GM19467 (cell line): ENCODE results near the gene MAN2B1.
A peak's percentile ranks its signal among the peaks of the same experiment; 100 is the strongest.
"Not testable (repeated sequence)": the region's sequence is repeated elsewhere in the genome, so short reads cannot be mapped to it uniquely, and the experiment has no call there.

Source experiments
- ATAC-seq: cut with Tn5 transposase; IDR thresholded peaks from one replicate; pipeline ENCODE4 v1.9.1; 2021; ENCODE audit warnings: mild to moderate bottlenecking, moderate library complexity; ENCODE audit not compliant: unreplicated experiment

The MAN2B1 gene

DNA sequence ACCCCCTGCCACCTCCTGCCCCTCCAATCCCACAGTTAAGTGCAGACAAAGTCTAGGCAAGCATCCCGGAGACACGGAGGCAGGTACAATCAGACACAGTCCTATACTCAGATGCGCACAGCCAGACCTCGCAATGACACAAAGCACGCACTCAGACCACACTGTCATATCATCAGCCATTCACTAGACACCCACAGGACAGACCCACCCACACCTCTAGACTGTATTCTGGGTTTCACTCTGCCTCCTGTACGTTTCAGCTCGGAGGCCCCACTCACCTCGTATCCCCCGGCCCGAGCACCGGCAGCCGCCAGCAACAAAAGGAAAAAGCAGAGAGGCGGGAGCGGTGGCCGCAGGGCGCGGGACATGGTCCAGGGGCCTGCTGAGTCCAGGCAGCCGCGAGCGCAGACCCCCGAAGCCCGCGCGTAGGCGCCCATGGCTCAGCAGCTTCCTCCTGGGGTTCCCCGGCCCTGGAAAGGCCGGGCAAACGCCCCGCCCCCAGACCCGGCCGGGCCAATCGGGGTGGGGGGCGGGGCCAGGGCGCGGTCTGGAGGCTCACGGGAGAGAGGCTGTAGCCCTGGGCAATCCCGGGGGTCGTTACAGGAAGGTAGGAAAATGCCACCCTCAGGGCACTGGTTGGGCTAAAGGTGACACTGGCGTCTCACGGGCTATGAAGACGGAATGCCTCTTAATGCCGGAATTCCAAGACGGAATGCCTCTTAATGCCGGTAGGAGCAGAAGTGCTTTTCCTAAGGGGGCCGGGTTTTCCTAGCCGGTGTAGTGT, at the start of gene MAN2B1, which contains the start of gene WDR83:
MAN2B1 (minus strand) TSS at position 478 of the 784 bp plus-strand sequence; CDS start at position 437, 41 bp downstream.
WDR83 (plus strand) TSS at position 543 of the 784 bp plus-strand sequence. CDS start 2,984 bp downstream, outside the sequence.
- ATAC-seq, result peak; percentile 41

DNA sequence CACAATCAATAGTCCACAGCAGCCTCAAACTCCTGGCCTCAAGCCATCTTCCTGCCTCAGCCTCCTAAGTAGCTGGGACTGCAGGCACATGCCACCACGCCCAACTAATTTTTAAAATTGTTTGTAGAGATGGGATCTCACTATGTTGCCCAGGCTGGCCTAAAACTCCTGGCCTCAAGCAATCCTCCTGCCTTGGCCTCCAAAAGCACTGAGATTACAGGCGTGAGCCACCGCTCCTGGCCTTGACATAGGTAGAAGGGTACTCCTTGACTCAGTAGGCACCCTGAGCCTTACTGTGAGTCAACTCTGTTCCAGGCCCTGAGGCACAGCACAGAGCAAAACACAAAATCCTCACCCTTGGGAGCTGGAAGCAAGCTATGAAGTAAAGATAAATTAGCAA, 49.4 kb upstream of the MAN2B1 start:
- no peak for ATAC-seq

DNA sequence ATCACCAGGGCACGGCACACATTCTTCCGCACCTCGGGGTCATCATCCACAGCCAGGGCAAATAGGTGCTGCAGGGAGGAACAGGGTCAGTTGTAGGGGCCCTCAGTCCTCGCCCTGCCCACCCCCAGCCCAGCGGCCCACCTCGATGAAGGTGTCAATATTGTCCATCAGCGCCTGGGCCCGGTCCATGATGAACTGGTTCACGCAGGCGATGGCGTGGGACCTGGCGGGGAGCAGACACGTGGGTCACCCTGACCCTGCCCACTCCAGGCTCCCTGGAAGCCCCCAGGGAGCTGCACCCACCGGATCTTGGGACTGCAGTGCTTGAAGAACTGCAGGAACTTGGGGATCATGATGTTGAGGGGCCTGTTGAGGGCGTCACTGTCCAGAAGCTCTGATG, 48.6 kb upstream of the MAN2B1 start:
- no peak for ATAC-seq

DNA sequence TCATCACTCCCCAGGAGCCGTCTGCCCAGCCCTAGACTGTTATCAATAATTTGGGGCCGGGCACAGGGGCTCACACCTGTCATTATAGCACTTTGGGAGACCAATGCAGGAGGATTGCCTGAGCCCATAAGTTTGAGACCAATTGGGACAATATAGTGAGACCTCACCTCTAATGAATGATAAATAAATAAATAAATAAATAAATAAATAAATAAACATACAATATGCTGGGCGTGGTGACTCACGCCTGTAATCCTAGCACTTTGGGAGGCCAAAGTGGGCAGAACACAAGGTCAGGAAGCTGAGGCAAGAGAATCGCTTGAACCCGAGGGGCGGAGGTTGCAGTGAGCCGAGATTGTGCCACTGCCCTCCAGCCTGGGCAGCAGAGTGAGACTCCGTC, 46.8 kb upstream of the MAN2B1 start:
- ATAC-seq, result not testable (repeated sequence)

DNA sequence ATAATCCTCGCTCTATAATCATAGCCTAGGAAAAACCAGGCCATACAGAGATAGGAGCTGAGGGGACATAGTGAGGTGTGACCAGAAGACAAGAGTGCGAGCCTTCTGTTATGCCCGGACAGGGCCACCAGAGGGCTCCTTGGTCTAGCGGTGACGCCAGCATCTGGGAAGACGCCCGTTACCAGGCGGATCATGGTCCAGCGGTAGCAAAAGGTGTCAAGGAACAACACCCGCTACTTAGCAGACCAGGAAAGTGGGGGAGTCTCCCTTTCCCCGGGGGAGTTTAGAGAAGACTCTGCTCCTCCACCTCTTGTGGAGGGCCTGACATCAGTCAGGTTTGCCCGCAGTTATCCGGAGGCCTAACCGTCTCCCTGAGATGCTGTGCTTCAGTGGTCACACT, 45.5 kb upstream of the MAN2B1 start:
- not testable (repeated sequence) for ATAC-seq

DNA sequence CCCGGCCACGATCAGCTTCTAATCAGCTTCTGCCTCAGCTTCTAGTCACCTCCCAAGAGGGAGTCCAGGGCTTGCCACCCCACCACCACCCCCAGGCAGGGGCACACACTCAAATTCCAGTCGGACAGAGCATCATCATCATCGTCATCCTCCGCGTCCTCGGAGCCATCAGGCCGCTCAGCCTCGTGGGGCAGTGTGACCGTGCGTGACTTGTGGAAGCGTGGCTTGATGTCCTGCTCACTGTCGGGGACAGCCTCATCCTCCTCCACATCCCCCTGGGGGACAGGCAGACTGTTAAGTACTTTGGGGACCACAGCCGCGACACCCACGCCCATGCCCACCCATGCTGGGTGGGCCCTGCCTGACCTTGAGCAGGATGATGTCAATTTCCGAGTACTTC, 44.6 kb upstream of the MAN2B1 start:
- no peak for ATAC-seq

DNA sequence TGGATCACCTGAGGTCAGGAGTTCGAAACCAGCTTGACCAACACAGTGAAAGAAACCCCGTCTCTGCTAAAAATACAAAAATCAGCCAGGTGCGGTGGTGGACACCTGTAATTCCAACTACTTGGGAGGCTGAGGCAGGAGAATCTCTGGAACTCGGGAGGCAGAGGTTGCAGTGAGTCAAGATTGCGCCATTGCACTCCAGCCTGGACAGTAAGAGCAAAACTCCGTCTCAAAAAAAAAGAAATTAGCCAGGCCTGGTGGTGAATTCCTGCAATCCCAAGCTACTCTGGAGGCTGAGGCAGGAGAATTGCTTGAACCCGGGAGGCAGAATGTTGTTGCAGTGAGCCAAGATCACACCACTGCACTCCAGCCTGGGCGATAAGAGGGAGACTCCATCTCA, 42.1 kb upstream of the MAN2B1 start:
- ATAC-seq, result no peak

DNA sequence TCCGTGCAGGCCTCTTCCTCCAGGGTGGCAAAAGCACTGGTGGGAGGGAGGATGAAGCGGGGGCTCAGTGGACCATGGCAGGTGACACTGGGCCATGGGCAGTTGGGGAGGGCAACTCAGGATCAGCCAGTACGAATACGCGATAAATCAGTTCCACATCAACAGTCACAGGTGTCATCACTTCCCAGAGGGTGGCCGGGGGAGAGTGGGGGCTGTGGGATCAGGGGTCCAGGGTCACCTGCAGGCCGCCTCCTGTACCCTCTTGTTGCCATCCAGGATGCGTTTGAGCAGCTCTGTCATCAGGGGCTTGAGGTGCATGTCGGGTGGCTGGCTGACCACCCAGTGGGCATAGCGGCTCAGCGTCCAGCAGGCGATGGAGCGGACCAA, 39.8 kb upstream of the MAN2B1 start:
- ATAC-seq, result no peak

DNA sequence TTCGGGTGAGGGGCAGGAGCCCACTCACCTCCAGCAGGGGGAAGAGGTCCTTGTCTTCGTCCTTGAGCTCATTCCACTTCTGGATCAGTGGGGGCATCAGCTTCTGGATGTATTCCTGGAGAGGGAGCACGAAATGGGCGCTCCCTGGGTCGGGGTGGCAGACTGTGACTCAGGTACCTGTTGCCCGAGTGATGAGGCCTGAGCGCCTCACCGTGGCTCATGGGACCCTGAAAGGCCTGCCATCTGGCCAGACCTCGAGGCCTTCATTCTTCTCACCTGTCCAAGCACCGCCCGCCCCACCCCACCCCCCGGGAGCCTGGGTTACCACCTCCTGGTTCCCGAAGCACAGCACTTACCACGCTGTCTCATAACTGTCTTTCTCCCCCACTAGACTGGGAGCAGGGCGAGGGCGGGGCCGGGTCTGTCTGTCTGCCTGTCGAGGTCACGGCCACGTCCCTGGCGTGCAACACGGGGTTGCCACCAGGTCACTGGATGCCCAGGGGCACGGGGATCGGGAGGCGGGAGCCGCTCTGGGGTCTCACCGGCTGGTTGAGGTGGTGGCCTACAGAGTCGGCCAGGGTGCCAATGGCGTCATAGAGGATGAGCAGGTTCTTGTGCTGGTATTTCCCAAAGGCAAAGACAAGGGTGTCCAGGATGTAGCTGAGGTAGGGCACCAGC, 39.3 kb upstream of the MAN2B1 start:
- ATAC-seq, result no peak

DNA sequence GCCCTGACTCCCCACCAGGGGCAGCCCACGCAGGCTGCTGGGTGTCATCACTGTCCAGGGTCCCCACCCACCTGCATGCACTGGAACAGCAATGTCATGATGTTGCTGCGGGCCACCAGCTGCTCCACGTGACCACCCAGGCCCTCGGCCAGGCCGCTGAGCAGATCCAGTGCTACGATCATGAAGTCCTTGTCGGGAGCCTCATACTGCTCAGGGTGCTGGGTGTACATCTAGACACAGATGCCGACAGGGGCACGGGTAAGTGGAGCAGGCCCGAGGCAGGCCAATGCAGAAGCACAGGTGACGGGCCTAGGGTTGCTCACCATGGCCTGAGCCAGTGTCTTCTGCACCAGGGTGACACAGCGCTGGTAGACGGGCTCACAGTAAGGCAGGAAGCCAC, 38.6 kb upstream of the MAN2B1 start:
- no peak for ATAC-seq

DNA sequence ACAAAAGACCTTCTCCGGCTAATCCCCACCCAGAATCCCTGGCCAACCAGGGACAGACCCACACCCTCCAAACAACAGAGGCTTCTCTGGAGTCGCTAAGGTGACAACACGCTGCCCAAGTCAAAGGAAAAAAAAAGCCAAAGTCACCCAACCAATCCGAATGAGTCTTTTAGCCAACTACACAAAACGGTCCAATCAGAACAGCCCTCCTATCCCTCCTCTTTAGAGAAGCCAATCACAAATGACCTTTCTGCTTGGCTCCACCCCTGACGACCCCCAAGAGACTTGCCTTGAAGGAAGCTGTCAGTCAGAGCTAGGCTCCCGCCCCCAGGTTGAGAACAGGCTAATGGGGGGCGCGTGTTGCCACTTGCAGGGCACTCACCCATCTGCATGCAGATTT, 36.5 kb upstream of the MAN2B1 start:
- ATAC-seq, result no peak

DNA sequence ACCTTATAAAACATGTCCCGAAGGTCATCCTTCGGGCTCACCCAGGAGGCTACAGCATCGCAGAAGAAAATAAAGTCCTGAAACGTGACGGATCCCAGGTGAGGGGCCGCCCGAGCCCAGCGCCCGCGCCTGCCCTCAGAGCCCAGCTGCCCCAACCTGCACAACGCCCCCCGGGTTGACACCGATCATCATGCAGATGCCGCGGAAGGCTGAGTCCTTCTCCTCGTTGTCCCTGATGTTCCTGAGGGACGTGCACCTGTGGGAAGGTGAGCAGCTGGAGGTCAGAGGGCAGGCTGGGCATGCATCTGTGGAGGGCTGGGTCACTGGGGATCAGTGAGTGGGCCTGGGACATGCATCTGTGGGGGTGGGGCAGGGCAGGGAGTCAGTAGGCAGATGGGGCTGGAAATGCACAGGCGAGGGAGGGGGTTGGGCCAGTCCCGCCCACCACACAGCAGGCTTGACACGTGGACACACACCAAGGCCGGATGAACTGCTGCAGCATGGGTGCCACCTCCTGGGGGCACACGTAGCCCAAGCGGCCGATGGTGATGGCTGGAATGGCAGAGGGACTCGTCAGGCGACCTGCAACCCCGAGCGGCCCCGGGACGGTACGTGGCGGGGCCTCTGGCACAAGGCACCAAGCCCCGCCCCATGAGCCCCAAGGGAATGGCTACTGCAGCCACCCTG, 35.2 kb upstream of the MAN2B1 start:
- no peak for ATAC-seq

DNA sequence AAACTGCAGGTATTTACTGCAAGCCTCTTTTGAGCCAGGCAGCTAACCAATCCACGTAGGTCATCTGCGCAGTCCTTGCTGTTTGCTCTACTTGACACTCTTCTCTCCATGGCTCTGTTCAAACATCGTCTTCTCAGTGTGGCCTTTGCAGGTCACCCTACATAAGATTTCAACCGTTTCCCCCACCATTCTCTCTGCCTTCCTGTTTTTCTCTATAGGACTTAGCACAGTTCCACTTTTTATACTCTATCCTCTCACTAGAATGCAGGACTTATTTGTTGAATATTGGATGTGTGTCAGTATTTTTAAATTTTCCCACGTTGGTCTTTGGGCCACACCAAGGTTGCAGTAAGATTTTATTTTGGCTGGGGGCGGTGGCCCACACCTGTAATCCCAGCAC, 31.6 kb upstream of the MAN2B1 start:
- no peak for ATAC-seq

DNA sequence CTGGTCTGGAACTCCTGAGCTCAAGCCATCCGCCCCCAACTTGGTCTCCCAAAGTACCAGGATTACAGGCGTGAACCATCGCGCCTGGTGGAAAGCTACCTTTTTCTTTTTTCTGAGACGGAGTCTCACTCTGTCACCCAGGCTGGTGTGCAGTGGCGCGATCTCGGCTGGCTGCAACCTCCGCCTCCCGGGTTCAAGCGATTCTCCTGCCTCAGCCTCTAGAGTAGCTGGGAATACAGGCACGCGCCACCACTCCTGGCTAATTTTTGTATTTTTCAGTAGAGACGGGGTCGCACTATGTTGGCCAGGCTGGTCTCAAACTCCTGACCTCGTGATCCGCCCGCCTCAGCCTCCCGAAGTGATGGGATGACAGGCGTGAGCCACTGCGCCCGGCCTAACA, 30.9 kb upstream of the MAN2B1 start:
- not testable (repeated sequence) for ATAC-seq

DNA sequence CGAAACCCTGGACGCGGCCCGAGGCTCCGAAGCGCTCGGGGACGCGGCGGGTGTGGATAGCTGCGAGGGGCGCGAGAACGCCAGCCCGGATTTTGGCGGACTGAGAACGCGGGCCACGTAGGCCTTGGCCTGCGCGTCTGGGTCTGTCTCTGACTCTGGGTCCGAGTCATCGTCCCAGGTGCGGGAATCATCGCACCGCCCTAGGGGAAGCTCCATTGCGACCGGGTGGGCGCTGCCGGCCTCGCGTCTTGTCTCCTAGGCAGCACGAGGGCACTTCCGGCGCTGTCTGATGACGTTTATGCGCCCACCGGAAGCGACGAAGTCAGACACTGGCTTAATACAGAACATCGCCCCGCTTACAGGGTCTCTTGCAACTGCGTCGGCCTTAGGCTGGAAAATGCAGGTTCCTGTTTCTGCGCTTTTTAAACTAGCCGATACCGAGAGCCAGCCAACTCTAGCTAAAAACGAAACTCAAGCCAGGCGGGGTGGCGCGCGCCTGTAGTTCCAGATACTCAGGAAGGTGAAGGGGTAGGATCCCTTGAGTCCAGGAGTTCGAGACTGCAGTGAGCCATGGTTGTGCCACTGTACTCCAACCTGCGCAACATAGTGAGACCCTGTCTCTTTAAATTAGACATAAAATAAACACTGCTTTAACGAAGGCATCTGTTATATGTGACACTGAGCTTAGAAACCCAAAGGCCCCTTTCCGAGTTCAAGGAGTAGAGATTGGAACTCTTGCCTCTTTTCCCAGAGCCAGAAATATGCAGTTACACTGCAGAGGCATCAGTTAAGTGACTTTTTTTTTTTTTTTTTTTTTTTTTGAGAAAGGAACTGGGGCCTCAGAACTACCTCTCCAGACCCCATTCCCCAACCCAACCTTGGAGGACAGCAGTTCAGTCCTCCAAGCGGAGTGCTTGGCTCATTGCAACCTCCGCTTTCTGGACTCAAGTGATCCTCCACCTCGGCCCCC, 30.1 kb upstream of the MAN2B1 start, which contains the start of gene FBXW9:
FBXW9 (minus strand) TSS at position 266 of the 970 bp plus-strand sequence; CDS start at position 216, 50 bp downstream.
- ATAC-seq, result peak; percentile 67

DNA sequence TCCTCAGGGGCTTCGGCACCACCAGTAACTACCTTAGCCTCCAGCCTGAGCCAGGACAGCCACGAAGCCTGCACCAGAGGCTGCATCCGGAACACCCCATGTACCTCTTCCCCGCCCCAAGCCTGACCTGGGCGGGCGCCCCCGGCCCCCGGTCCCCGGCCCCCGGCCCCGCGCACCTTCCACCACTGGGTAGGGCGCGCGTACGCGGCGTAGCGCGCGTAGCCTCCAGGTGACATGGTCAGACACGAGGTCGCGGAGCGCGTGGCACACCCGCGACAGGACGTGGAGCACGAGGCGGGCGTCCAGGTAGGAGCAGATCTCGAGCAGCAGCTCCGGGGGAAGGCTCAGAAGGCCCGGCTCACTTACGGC, 29.4 kb upstream of the MAN2B1 start:
- ATAC-seq, result no peak

DNA sequence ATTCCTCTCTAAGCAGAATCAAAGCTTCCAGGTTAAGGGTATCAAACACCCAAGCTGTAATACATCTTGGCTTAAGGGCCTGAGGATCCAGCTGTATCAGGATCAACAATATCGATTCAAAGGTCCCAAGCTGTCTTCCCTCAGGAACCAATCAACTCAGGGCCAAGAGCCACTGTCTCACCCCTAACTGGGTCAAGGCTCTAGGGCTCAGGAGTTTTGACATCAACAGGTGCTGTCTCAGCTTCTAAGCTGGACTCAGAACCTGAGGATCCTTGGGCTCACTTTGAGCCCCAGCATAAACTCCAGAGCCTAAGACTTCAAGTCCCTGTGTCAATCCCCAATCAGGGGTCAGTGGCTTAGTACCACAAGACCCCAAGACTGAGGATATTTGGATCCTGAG, 29.0 kb upstream of the MAN2B1 start:
- no peak for ATAC-seq

DNA sequence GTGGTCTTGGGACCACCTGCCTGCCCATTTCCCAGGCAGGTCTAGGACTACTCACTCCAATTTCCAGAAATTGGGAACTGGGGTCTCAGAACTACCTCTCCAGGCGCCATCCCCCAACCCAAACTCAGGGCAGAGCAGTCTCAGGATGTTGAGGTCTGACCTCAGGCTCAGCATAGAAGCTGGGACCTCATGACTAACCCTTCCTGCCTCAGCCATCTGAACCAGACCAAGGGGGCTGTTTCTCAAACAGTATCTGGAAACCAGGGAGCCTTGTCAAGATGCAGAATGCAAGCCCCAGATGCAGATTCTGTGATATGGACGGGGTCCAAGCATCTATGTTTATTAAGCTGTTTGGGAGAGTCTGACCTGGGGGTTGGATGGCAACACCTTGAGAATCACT, 28.6 kb upstream of the MAN2B1 start:
- no peak for ATAC-seq

DNA sequence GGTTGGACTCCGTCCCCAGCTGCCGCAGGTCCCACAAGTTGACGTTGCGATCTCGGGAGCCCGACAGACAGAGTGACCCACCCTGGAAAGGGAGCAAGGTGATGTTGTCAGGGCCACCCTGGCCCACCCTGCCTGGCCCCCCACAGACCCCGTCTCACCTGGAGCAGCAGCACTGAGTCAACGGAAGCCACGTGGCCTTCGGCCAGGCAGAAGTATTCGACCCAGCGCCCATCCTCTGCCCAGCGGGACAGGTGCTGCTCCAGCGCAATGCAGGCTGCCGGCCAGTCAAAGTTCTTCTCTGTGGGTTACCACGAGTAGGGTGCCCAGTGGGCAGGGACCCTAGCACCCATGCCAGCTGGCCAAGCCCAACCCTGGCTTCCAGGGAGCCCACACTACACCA, 28.1 kb upstream of the MAN2B1 start:
- no peak for ATAC-seq

DNA sequence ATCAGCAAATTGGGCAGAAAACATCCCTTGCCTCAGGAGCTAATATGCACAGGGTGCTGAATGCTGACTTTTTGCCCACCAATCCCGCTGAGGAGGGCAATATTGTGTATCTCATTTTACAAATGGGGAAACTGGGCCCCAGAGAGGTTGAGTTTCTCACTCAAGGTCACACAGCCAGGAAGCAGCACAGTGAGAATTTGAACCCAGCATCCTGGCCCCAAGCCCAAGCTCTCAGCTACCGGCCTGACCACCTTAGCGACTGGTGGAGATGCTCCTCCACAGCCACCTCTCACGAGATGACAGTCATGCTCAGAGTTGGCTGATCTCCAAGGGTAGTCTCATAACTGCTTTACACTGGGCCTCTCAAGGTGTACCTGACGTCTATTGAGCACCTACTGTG, 26.4 kb upstream of the MAN2B1 start:
- ATAC-seq, result no peak
